IgD-negative memory B cell (primary cell): ENCODE results near the gene COL18A1. TPM values are rescaled to one million over a fixed set of nuclear protein-coding genes. Genes with fewer than 3 reads are reported as not detected.
A peak's percentile ranks its signal among the peaks of the same experiment; 100 is the strongest.
"Not testable (repeated sequence)": the region's sequence is repeated elsewhere in the genome, so short reads cannot be mapped to it uniquely, and the experiment has no call there.

ENCODE experiments used
- H3K27ac Mint-ChIP-seq, 3 donors: one replicate each; pipeline ENCODE4 v1.8.0; 2020 to 2022; ENCODE audit warnings: mild to moderate bottlenecking in 3 of 3, mixed read lengths in 3 of 3, moderate library complexity in 1 of 3
- H3K27me3 Mint-ChIP-seq: one replicate; pipeline ENCODE4 v1.8.0; 2021; ENCODE audit warnings: mixed read lengths
- H3K36me3 Mint-ChIP-seq: one replicate; pipeline ENCODE4 v1.8.0; 2020; ENCODE audit warnings: mild to moderate bottlenecking, mixed read lengths
- H3K4me1 Mint-ChIP-seq, 3 donors: one replicate each; pipeline ENCODE4 v1.8.0; 2020 to 2022; ENCODE audit warnings: mixed read lengths in 3 of 3, mild to moderate bottlenecking in 1 of 3
- H3K4me3 Mint-ChIP-seq, 4 donors: one replicate each; pipeline ENCODE4 v1.8.0; 2020 to 2022; ENCODE audit warnings: mild to moderate bottlenecking in 4 of 4, mixed read lengths in 4 of 4, moderate library complexity in 3 of 4
- H3K9me3 Mint-ChIP-seq, 3 donors: one replicate each; pipeline ENCODE4 v1.8.0; 2020 to 2021; ENCODE audit warnings: mixed read lengths in 3 of 3, mild to moderate bottlenecking in 1 of 3
- polyA plus RNA-seq: library from polyadenylated mRNA; unstranded; fragments of 300-500 nt; fragmentation: Illumina TruSeq; gene quantifications from one replicate; pipeline ENCODE4 v1.2.3, GENCODE V29; 2021

COL18A1 gene
- polyA plus RNA-seq, 1 donor from 2014 or later: 4.0 TPM

DNA sequence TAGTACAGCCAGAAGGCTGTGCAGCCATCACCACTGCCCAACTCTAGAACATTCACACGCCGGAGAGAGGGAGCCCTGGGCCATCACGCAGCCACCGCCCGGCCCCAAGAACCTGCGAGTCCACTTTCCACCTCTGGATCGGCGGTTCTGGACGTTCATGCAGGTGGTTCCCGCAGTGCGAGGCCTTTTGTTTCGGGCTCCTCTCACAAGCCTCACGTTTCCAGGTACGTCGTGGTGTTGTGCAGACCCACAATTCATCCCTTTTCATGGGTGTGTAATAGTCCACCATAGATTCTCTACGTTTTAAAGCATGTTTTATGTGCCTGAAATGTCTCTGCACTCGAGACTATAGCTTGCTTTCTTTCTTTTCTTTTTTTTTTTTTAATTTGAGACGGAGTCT lies 23.6 kb downstream of the COL18A1 start:
- Mint-ChIP-seq H3K36me3 (no peaks in the 10 kb centered on the region), H3K4me3 (no peak overlapping the region), H3K4me1 (no peaks in the 10 kb centered on the region), H3K27me3 (peaks cover 9% of the 10 kb centered on the region), H3K27ac (no peak overlapping the region), H3K9me3 (no peaks in the 10 kb centered on the region)

DNA sequence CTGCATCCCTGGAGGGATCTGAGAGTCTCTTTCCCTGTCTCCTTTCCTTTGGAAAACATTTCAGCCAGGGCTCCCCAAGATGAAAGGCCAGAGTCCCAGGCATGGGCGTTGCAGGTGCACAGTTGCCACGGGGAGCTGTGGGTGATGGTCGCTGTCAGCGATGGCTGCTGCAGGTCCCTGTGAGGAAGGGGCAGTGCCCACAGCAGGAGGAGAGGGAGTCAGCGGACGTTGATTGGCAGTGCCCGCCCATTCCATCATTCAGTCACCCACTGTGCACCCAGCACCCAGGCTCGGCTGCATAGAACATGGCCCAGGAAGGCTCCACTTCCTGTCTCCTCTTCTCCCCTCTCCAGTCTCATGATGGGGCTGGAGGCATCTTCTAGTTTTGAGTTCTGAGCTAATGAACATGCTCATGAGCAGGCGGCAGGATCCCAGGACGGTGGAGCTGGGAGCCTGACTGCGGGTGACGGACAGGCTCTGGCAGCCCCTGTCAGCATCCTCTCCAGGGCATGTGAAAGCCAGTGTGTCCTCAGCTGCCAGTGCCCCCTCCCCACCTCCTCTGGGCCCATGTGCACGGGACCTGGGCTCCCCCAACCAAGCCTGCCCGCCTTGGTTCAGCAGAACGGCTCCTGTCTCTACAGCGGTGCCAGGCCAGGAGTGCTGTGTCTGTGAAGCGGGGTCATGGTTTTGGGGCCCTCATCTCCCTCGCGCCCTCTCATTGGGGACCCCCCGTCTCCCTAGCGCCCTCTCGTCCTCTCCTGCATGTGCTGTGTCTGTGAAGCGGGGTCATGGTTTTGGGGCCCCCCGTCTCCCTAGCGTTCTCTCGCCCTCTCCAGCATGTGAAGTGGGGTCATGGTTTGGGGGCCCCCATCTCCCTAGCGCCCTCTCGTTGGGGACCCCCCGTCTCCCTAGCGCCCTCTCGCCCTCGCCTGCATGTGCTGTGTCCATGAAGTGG lies 24.5 kb downstream of the COL18A1 start:
- no peaks in the 10 kb centered on the region for H3K36me3 Mint-ChIP-seq
- peaks cover 11% of the 10 kb centered on the region for H3K27me3 Mint-ChIP-seq
- no peaks in the 10 kb centered on the region for H3K4me1 Mint-ChIP-seq
- no peaks in the 10 kb centered on the region for H3K9me3 Mint-ChIP-seq
- no peak overlapping the region for H3K4me3 Mint-ChIP-seq
- H3K27ac Mint-ChIP-seq: no peak overlapping the region

DNA sequence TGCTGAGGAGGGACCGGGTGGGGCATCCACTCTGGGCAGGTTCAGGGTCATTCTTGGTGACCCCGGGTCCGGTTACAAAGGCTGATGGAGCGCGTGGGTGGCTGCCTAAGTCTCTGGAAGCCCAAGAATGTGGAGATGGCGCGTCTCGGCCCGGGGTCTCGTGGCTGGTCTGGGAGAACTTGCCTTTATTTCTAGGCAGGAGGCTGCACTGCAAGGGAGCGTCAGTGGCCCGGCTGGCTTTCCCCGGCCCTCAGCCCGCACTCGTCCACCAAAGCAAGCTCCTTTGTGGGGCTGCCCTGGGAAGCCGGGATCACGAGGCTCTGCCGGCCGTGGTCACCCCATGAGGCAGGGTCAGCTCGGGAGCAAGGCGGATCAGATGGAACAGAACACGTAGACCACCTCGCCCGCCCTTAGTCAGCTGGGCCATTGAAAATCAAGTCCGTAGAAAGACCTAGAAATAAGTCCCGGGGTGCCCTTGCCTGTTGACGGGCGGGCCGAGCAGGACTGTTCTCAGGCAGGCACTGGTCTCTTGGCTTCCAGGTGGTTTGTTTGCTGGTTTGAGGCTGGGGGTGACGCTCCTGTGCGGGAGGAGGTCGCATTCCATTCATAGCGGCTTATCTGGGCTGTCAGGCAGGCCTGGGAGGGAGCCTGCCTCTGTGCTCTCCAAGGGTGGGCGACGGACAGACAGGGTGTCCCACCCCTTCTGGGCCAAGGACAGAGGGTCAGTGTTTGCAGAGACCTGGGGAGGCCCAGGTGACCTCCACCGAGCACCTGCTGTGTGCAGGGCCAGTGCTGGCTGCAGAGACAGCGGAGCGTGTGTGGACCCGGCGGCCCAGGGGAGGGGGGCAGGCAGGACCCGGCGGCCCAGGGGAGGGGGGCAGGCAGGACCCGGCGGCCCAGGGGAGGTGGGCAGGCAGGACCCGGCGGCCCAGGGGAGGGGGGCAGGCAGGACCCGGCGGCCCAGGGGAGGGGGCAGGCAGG lies 25.8 kb downstream of the COL18A1 start:
- H3K27me3 Mint-ChIP-seq: peaks cover 11% of the 10 kb centered on the region
- peak overlapping the region in 1 of 3 donors; percentile 59 for H3K27ac Mint-ChIP-seq

DNA sequence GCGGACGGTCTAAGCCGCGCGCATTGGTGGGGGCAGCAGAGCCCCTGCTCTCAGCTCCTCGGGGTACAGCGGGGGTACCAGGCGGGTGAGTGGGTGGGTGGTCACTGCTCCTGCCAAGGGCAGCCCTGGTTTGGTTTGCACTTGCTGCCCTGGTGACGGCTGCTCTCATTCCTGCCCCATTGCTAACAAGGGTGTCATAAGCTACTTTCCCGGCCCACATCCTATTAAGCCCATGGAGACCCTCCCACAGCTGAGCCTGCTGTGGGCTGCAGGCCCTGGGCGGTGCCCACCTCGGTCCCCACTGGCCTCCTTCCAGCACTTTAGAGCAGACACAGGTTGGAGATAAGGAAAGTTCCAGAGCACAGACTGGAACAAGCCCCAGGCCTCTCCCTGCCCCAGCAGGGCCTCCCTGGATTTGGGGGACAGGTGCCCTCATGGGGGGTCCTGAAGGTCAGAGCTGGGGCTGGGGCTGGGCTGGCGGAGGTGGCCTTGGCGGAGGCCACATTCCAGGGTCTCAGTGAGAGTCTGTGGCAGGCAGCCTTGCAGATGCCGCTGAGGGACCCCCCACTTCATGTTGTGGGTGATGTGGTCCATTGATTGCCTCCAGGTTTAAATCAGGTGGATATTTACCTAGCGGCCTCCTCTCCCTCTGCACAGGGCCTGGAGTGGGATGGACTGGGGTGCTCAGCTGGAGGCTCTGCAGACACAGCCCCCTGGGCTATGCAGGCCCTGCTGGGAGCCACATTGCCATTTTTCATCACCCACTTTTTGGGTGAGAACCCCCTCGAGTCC lies 27.0 kb downstream of the COL18A1 start:
- Mint-ChIP-seq H3K4me3 (no peak overlapping the region), H3K27ac (no peak overlapping the region), H3K9me3 (no peaks in the 10 kb centered on the region), H3K27me3 (peaks cover 14% of the 10 kb centered on the region), H3K4me1 (no peaks in the 10 kb centered on the region), H3K36me3 (no peaks in the 10 kb centered on the region)

More for the DNA sequence above, 25.8 kb downstream of the COL18A1 start:
- H3K36me3 Mint-ChIP-seq: no peaks in the 10 kb centered on the region
- H3K4me3 Mint-ChIP-seq: no peak overlapping the region
- H3K4me1 Mint-ChIP-seq: no peaks in the 10 kb centered on the region
- no peaks in the 10 kb centered on the region for H3K9me3 Mint-ChIP-seq

DNA sequence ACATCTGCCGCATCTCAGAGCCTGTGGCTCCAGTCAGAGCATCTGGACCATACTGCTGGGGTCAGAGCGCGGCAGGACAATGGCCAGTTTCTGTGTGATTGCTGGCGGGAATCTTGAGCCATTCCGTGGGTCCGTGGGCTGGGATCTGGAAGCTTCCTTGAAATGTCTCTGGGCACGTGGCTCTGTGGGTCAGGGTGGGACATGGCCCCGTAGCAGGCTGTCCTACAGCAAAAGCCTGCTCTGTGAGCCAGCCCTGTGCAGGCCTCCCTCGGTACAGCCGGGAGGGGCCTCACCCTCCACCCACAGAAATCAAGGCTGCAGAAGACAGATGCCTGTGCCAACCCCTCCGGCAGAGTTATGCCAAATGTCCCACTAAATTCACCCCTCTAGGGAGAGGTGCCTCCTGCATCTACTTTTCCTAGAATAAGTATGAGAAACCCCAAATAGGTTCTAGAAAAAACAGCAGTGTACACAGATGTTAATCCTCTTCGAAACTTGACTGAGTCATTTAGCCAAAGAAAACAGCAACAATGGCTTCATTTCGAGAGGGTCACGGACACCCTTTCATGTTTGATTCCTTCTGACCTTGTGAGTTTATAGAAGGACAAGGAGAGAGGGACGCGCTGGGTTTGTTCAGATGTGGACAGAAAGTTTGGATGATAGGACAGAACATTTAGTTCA lies 27.8 kb downstream of the COL18A1 start:
- peaks cover 14% of the 10 kb centered on the region for H3K27me3 Mint-ChIP-seq
- H3K9me3 Mint-ChIP-seq: no peaks in the 10 kb centered on the region
- no peaks in the 10 kb centered on the region for H3K4me1 Mint-ChIP-seq
- H3K27ac Mint-ChIP-seq: no peak overlapping the region
- no peak overlapping the region for H3K4me3 Mint-ChIP-seq
- H3K36me3 Mint-ChIP-seq: no peaks in the 10 kb centered on the region

DNA sequence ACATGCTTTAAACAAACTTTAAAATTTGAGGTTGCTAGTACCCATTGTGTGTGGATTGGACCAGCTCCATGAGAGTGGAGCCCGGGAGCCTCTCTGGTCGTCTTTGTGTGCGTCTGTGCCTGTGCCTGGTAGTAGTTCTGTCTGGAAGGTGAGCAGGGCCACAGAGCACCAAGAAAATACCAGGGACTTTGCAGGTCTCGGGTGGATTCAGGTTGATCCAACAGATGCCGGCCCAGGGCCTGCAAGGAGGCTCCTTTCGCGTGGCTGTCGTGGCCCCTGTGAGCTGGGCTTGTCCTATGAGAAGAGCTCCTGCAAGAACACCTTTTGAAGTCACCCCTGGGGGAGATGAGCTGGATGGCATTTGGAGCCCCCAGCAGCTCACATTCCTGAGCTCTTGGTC lies 28.3 kb downstream of the COL18A1 start:
- no peaks in the 10 kb centered on the region for H3K4me1 Mint-ChIP-seq
- no peak overlapping the region for H3K27ac Mint-ChIP-seq
- no peaks in the 10 kb centered on the region for H3K36me3 Mint-ChIP-seq
- peaks cover 14% of the 10 kb centered on the region for H3K27me3 Mint-ChIP-seq
- H3K4me3 Mint-ChIP-seq: no peak overlapping the region
- no peaks in the 10 kb centered on the region for H3K9me3 Mint-ChIP-seq

DNA sequence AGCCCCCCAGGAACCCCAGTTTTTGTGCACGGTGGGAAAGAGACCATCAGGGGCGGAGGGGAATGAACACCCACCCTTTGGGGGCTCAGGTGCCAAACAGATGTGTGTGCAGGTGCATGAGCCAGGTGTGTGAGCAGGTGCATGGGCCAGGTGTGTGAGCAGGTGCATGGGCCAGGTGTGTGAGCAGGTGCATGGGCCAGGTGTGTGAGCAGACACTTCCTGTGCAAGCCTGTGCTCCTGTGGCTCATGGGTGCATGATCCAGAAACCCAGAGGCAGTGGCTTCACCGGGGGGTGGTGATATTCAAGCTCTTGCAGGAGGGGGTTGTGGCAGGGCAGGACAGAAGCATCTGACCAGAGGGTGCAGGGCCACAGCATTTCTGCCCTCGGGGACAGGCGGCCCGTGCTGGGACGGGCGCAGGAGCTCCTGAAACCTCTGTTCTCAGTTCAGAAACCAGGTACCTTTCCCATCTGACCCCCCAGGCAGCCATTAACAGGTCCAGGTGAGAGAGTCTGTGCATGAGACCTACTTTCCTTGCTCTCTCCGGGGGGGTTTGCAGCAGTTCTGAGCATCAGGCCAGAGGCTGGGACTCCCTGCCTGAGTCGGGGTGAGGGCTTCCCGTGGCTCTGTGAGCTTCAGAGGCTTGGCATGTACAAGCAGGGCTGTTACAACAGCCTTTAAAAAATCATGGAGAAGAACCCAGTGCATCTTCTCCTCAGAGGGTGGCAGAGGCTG lies 29.1 kb downstream of the COL18A1 start:
- no peaks in the 10 kb centered on the region for H3K36me3 Mint-ChIP-seq
- H3K4me1 Mint-ChIP-seq: no peaks in the 10 kb centered on the region
- H3K9me3 Mint-ChIP-seq: no peaks in the 10 kb centered on the region
- no peak overlapping the region for H3K4me3 Mint-ChIP-seq
- peaks cover 14% of the 10 kb centered on the region for H3K27me3 Mint-ChIP-seq
- H3K27ac Mint-ChIP-seq: peak overlapping the region in 1 of 3 donors; percentile 57

DNA sequence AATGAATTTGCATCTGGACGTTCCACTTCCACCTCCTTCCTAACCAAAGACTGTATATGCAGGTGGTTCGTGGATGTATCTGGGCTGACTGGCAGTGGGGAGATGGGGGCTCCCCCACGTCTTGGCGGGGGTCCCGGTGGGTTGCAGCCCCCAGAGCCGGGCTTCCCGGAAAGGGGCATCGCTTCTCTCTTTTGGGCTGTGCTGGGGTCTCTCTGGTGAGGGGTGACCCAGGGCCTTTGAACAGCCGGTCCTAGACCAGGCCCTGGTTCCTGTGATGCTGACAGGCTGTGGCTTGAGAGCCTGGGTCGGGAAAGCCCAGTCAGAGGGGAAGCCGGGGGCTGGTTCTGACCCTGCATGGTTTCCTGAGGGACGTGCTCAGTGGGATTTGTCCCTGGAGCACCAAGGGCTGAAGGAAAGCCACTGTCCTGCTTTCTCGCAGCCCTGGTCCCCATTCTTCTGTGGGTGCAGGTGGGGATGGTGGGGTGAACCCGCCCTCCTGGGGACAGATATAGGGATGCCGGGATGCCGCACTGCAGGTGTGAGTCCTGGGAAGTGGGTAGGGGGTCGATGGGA lies 29.8 kb downstream of the COL18A1 start:
- Mint-ChIP-seq H3K9me3 (no peaks in the 10 kb centered on the region), H3K36me3 (no peaks in the 10 kb centered on the region), H3K27me3 (peaks cover 14% of the 10 kb centered on the region), H3K4me1 (peaks cover 0 to 5% (median 0%) of the 10 kb centered on the region in 3 donors), H3K27ac (no peak overlapping the region), H3K4me3 (no peak overlapping the region)

DNA sequence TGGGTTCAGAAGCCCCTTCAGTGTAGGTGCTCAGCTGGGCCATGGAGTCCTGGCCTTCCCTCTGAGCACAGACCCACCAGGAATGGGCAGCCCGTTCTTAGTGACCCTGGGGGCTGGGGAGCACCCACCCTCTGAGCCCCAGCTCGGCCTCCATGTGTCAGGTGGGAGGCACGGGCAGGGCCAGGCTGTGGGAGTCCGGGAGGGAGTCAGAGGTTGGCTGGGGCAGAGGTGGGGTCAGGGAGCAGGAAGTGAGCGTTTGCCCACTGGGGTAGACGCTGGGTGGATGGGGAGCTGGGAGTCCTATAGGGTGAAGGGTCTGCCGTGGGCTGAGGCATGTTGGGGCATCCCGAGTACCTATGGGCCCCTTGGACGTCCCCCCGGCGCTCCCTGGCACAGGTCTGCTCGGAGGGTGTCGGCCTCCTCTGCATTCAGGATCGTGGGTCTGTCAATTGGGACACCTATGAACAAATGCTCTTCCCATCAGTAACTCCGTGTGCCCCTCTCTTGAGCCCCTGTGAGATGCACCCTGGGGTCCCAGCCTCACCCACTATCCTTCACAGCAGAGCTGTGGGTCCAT lies 30.5 kb downstream of the COL18A1 start:
- Mint-ChIP-seq H3K27me3 (peaks cover 12% of the 10 kb centered on the region), H3K36me3 (no peaks in the 10 kb centered on the region), H3K4me1 (peaks cover 0 to 5% (median 0%) of the 10 kb centered on the region in 3 donors), H3K27ac (no peak overlapping the region), H3K4me3 (peak overlapping the region in 1 of 4 donors; percentile 45), H3K9me3 (no peaks in the 10 kb centered on the region)

DNA sequence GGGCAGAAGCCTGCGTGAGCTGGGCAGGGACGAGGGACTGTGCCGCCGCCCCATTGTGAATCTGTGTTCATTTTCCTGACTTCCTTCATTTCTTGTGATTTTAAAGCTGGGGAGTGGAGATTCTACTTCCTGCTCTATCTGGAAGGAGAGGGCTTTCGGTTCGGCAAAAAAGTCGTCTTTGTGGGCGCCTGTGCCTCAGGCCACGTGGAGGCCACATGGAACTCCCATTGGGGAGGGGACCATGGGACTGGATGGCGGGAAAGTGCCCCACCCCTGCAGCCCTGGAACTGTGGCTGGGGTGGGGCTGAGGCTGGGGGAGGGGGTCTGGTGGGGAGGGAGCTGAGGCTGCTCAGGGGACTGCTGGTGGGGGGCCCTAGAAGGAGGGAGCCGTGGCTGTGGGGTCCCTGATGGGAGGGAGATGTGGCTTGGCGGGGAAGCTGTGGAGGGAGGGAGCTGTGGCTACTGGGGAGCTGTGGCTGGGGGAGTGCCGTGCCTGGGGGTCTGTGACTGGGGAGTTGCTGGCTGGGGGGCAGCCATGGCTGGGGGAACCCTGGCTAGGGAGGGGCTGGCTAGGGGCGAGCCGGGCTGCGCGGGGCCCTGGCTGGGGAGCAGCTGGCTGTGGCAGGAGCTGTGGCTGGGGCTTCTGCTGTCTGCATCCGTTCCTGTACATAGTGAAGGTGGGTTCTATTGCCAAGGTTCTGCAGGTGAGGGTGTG lies 31.5 kb downstream of the COL18A1 start:
- H3K27me3 Mint-ChIP-seq: peaks cover 7% of the 10 kb centered on the region
- peaks cover 0 to 5% (median 0%) of the 10 kb centered on the region in 3 donors for H3K4me1 Mint-ChIP-seq
- H3K4me3 Mint-ChIP-seq: no peak overlapping the region
- H3K9me3 Mint-ChIP-seq: no peaks in the 10 kb centered on the region
- no peak overlapping the region for H3K27ac Mint-ChIP-seq
- no peaks in the 10 kb centered on the region for H3K36me3 Mint-ChIP-seq

DNA sequence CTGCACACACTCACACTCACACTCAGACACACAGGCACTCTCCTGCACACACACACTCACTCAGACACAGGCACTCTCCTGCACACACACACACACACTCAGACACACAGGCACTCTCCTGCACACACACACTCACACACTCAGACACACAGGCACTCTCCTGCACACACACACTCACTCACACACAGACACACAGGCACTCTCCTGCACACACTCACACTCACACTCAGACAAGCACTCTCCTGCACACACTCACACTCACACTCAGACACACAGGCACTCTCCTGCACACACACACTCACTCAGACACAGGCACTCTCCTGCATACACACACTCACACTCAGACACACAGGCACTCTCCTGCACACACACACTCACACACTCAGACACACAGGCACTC lies 32.9 kb downstream of the COL18A1 start:
- H3K9me3 Mint-ChIP-seq, H3K4me1 Mint-ChIP-seq, H3K4me3 Mint-ChIP-seq, H3K27ac Mint-ChIP-seq, H3K27me3 Mint-ChIP-seq, H3K36me3 Mint-ChIP-seq: not testable (repeated sequence)

DNA sequence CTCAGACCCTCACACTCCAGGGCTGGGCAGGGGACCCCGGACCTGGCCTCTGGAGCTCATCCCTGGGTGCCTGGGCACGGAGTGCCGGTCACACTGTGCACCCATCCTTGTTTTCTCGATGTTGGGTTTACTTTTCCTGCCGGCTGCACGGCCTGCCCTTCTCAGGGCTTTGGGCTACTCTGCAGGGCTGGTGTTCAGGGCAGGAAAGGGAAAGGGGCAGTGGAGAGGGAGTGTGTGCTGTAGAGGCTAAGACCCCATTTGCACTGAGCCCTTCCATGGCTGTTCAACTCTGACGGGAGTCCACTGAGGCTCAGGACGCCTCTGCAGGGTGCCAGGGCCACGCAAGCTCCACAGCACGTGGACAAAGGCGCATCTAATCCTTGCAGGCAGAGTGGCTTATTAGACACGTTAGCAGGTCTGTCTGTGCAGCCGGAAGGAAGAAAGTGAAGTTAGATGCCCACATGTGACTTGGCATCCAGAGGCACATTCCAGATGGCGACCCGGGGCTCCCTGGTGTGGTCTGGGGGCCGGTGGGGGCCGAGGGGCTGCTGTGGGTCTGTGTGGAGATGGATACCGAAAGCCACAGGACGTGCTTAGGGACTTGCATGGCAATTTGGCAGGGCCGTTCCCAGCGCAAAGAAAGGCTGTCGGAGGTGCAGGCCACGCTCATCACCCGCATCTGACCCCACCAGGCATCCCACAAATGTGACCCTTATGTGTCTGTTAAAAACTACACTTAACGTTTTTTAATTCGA lies 33.6 kb downstream of the COL18A1 start:
- peaks cover 6% of the 10 kb centered on the region for H3K27me3 Mint-ChIP-seq
- no peaks in the 10 kb centered on the region for H3K36me3 Mint-ChIP-seq
- peak overlapping the region in 2 of 4 donors; percentile 28 to 71 for H3K4me3 Mint-ChIP-seq
- no peaks in the 10 kb centered on the region for H3K9me3 Mint-ChIP-seq
- peaks cover 0 to 5% (median 0%) of the 10 kb centered on the region in 3 donors for H3K4me1 Mint-ChIP-seq
- no peak overlapping the region for H3K27ac Mint-ChIP-seq
